ENCODE data around the gene TUBA3E. TPM values are rescaled to one million over a fixed set of nuclear protein-coding genes. Genes with fewer than 3 reads are reported as not detected.
"Not testable (repeated sequence)": the region's sequence is repeated elsewhere in the genome, so short reads cannot be mapped to it uniquely, and the experiment has no call there.

TUBA3E gene
- total and polyA plus RNA-seq, 2 donors (not counting 1 experiment from before 2014, with no cell fraction given): not detected

- DNase-seq (ENCODE audit: low read depth in 2 of 2); H3K27ac ChIP-seq (ENCODE audit: insufficient read depth, low read length); H3K9me3 ChIP-seq (ENCODE audit: control insufficient read depth, insufficient read depth, low read depth, low read length); H3K4me1 ChIP-seq (ENCODE audit: control insufficient read depth, extremely low read depth, insufficient read depth, low read length); H3K4me2 ChIP-seq (ENCODE audit: extremely low read depth, insufficient read depth, low read length); H2AFZ ChIP-seq (ENCODE audit: low read length); H3K4me3 ChIP-seq (replicated peaks in 1 of 4; ENCODE audit: control extremely low read depth in 1 of 4, insufficient read depth in 1 of 4, low read depth in 3 of 4, low read length in 4 of 4); H3K36me3 ChIP-seq (ENCODE audit: control insufficient read depth, insufficient read depth, low read length); H3K27me3 ChIP-seq (ENCODE audit: control insufficient read depth, insufficient read depth, low read length); H3K9ac ChIP-seq (ENCODE audit: insufficient read depth, low read length); H4K20me1 ChIP-seq (ENCODE audit: control insufficient read depth, extremely low read depth, insufficient read depth, low read length): not testable (repeated sequence)
- H3K79me2 ChIP-seq (ENCODE audit: control insufficient read depth, insufficient read depth, low read length): peaks cover 16% of the 10 kb centered on the region
Observed at GRCh38 chr2:130187859-130188792, 10.1 kb downstream of the TUBA3E start.

DNA sequence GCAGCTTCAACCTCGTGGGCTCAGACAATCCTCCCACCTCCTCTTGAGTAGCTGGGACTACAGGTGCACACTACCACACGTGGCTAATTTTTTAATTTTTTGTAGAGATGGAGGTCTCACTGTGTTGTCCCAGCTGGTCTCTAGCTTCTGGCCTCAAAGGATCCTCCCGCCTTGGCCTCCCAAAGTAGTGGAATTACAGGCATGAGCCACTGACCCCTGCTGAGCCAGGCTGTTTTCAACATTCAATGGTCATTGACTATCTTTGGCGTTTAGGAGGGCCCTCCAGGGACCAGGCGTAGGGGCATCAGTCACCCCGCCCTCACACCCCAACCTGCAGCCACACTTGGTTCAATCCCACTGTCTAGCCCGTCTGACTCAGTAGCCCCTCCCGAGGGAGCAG is 11.0 kb downstream of the TUBA3E start:
- no peaks in the 10 kb centered on the region for H3K9me3 ChIP-seq (ENCODE audit: control insufficient read depth, insufficient read depth, low read depth, low read length)
- TF ChIP-seq CTCF (conservative IDR thresholded peaks at IDR 0.05 in 1 of 2, IDR thresholded peaks at IDR 0.05 in 1 of 2; ENCODE audit: low read depth in 1 of 2, low read length in 2 of 2) (no peak), EZH2 (IDR thresholded peaks at IDR 0.05; ENCODE audit: low read length, missing control alignments) (no peak)

DNA sequence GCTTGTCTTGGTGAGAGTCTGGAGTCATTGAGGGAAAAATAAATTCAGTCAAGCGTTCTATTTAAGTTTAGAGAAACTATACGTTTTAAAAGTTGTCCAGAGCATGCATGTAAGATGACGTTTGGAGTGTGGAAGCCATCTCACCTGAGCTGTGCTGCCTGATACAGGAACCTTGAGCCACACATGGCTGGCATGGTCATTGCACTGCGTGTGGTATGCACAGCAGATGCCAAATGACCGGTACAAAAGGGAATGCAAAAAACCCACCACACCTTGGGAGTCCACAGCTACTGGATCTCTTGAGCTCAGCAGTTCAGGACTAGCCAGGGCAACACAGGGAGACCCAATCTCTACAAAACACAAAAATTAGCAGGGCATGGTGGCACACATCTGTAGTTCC is 11.8 kb downstream of the TUBA3E start:
- peaks cover 21% of the 10 kb centered on the region for H3K79me2 ChIP-seq (ENCODE audit: control insufficient read depth, insufficient read depth, low read length)
- no peak overlapping the region for H3K4me3 ChIP-seq (replicated peaks in 1 of 4; ENCODE audit: control extremely low read depth in 1 of 4, insufficient read depth in 1 of 4, low read depth in 3 of 4, low read length in 4 of 4)
- no peak for TF ChIP-seq CTCF (conservative IDR thresholded peaks at IDR 0.05 in 1 of 2, IDR thresholded peaks at IDR 0.05 in 1 of 2; ENCODE audit: low read depth in 1 of 2, low read length in 2 of 2)
- TF ChIP-seq EZH2 (IDR thresholded peaks at IDR 0.05; ENCODE audit: low read length, missing control alignments): no peak
- H3K36me3 ChIP-seq (ENCODE audit: control insufficient read depth, insufficient read depth, low read length): peaks cover 6% of the 10 kb centered on the region
- no peak overlapping the region for H3K4me2 ChIP-seq (ENCODE audit: extremely low read depth, insufficient read depth, low read length)
- peak in 1 of 2 donors; percentile 14 for DNase-seq (ENCODE audit: low read depth in 2 of 2)
- no peaks in the 10 kb centered on the region for H3K27me3 ChIP-seq (ENCODE audit: control insufficient read depth, insufficient read depth, low read length)
- H3K9ac ChIP-seq (ENCODE audit: insufficient read depth, low read length): no peak overlapping the region
- H3K4me1 ChIP-seq (ENCODE audit: control insufficient read depth, extremely low read depth, insufficient read depth, low read length): no peaks in the 10 kb centered on the region
- no peaks in the 10 kb centered on the region for H4K20me1 ChIP-seq (ENCODE audit: control insufficient read depth, extremely low read depth, insufficient read depth, low read length)
- H3K27ac ChIP-seq (ENCODE audit: insufficient read depth, low read length): no peak overlapping the region
- H2AFZ ChIP-seq (ENCODE audit: low read length): no peak overlapping the region
- H3K9me3 ChIP-seq (ENCODE audit: control insufficient read depth, insufficient read depth, low read depth, low read length): no peaks in the 10 kb centered on the region

More for the DNA sequence above, 11.0 kb downstream of the TUBA3E start:
- Histone ChIP-seq H3K4me3 (replicated peaks in 1 of 4; ENCODE audit: control extremely low read depth in 1 of 4, insufficient read depth in 1 of 4, low read depth in 3 of 4, low read length in 4 of 4) (no peak overlapping the region), H3K4me1 (ENCODE audit: control insufficient read depth, extremely low read depth, insufficient read depth, low read length) (no peaks in the 10 kb centered on the region), H3K4me2 (ENCODE audit: extremely low read depth, insufficient read depth, low read length) (no peak overlapping the region), H3K9ac (ENCODE audit: insufficient read depth, low read length) (no peak overlapping the region), H3K79me2 (ENCODE audit: control insufficient read depth, insufficient read depth, low read length) (peaks cover 21% of the 10 kb centered on the region), H4K20me1 (ENCODE audit: control insufficient read depth, extremely low read depth, insufficient read depth, low read length) (no peaks in the 10 kb centered on the region), H2AFZ (ENCODE audit: low read length) (no peak overlapping the region), H3K27ac (ENCODE audit: insufficient read depth, low read length) (no peak overlapping the region), H3K36me3 (ENCODE audit: control insufficient read depth, insufficient read depth, low read length) (peaks cover 6% of the 10 kb centered on the region), H3K27me3 (ENCODE audit: control insufficient read depth, insufficient read depth, low read length) (no peaks in the 10 kb centered on the region)
- DNase-seq (ENCODE audit: low read depth in 2 of 2): no peak

Measured in fibroblast of lung (primary cell).